GM23338 (cell line): ENCODE data around the gene OPTN. TPM values are rescaled to one million over a fixed set of nuclear protein-coding genes. Genes with fewer than 3 reads are reported as not detected.
A peak's percentile ranks its signal among the peaks of the same experiment; 100 is the strongest.

Experiments
- ATAC-seq: fragments of 200-7000 bp; cut with Tn5 transposase; 3 replicates; pipeline ENCODE4 v1.9.1; 2020
- DNase-seq: peaks from one replicate; pipeline ENCODE4 v3.0.0-alpha.2; 2015; ENCODE audit warnings: low spot score
- H2AFZ ChIP-seq: fragments of 200-600 bp; sonication (generic); 2 replicates; pipeline ENCODE4 v1.8.0; 2016; ENCODE audit warnings: antibody characterized with exemption, mild to moderate bottlenecking, moderate library complexity
- H3F3A ChIP-seq: fragments of 200-600 bp; sonication (generic); replicated peaks from 2 replicates; pipeline ENCODE4 v1.8.0; 2017; ENCODE audit warnings: antibody characterized with exemption, mixed run types, low read depth
- H3K27ac ChIP-seq: fragments of 200-600 bp; sonication (generic); 2 replicates; pipeline ENCODE4 v1.6.1; 2016; ENCODE audit warnings: low read depth
- H3K27me3 ChIP-seq: fragments of 200-600 bp; sonication (generic); 2 replicates; pipeline ENCODE4 v1.8.0; 2016; ENCODE audit warnings: mild to moderate bottlenecking, mixed run types, moderate library complexity; ENCODE audit not compliant: insufficient read depth
- H3K36me3 ChIP-seq: fragments of 200-600 bp; sonication (generic); 2 replicates; pipeline ENCODE4 v1.8.0; 2016; ENCODE audit warnings: mild to moderate bottlenecking; ENCODE audit not compliant: insufficient read depth
- H3K4me1 ChIP-seq: fragments of 200-600 bp; sonication (generic); 2 replicates; pipeline ENCODE4 v1.8.0; 2016; ENCODE audit warnings: mild to moderate bottlenecking, moderate library complexity; ENCODE audit not compliant: insufficient read depth
- H3K4me2 ChIP-seq: fragments of 200-600 bp; sonication (generic); 2 replicates; pipeline ENCODE4 v1.7.1; 2017; ENCODE audit warnings: mixed run types
- H3K4me3 ChIP-seq: fragments of 200-600 bp; sonication (generic); 2 replicates; pipeline ENCODE4 v1.6.1; 2016; ENCODE audit warnings: mixed run types
- H3K79me2 ChIP-seq: fragments of 200-600 bp; sonication (generic); replicated peaks from 2 replicates; pipeline ENCODE4 v1.8.0; 2017; ENCODE audit warnings: mild to moderate bottlenecking; ENCODE audit not compliant: insufficient read depth
- H3K9me2 ChIP-seq: fragments of 200-600 bp; sonication (generic); 2 replicates; pipeline ENCODE4 v1.8.0; 2017; ENCODE audit not compliant: insufficient read depth
- H4K20me1 ChIP-seq: fragments of 200-600 bp; sonication (generic); replicated peaks from 2 replicates; pipeline ENCODE4 v1.8.0; 2017; ENCODE audit warnings: mild to moderate bottlenecking; ENCODE audit not compliant: insufficient read depth
- H3K27ac Mint-ChIP-seq: 2 replicates; pipeline ENCODE4 v1.8.0; 2020; ENCODE audit warnings: inconsistent platforms, mild to moderate bottlenecking, moderate library complexity, mixed read lengths
- H3K27me3 Mint-ChIP-seq: 3 replicates; pipeline ENCODE4 v1.8.0; 2022; ENCODE audit warnings: low read depth, mild to moderate bottlenecking, moderate library complexity, mixed read lengths, inconsistent platforms; ENCODE audit not compliant: insufficient read depth, poor library complexity
- H3K36me3 Mint-ChIP-seq: 3 replicates; pipeline ENCODE4 v1.8.0; 2021; ENCODE audit warnings: low read depth, mild to moderate bottlenecking, inconsistent platforms, moderate library complexity, mixed read lengths
- H3K4me1 Mint-ChIP-seq: 3 replicates; pipeline ENCODE4 v1.8.0; 2020; ENCODE audit warnings: mild to moderate bottlenecking, inconsistent platforms, mixed read lengths
- H3K4me3 Mint-ChIP-seq: 3 replicates; pipeline ENCODE4 v1.8.0; 2021; ENCODE audit warnings: moderate library complexity, mild to moderate bottlenecking, inconsistent platforms, mixed read lengths
- H3K9me3 Mint-ChIP-seq: 3 replicates; pipeline ENCODE4 v1.8.0; 2020; ENCODE audit warnings: moderate library complexity, mild to moderate bottlenecking, inconsistent platforms, mixed read lengths
- CREB1 ChIP-seq: fragments of 250-450 bp; sonication (Bioruptor Pico); IDR thresholded peaks from 2 replicates; pipeline ENCODE4 v1.5.0; 2020; ENCODE audit warnings: low read depth, mild to moderate bottlenecking, moderate library complexity
- EZH2phosphoT487 ChIP-seq: fragments of 200-600 bp; sonication (generic); IDR thresholded peaks from one replicate; pipeline ENCODE4 v1.8.1; 2018; ENCODE audit warnings: antibody characterized with exemption; ENCODE audit not compliant: unreplicated experiment
- POLR2AphosphoS5 ChIP-seq: IDR thresholded peaks from 2 replicates; pipeline ENCODE4 v1.6.1; 2016; ENCODE audit warnings: antibody characterized with exemption, low read depth
- STAT1 ChIP-seq: IDR thresholded peaks from one replicate; pipeline ENCODE4 v1.6.1; 2016; ENCODE audit warnings: antibody characterized with exemption; ENCODE audit not compliant: unreplicated experiment
- polyA plus RNA-seq: library from polyadenylated mRNA; unstranded; fragments of >200 nt; fragmentation: Nextera tagmentation; extraction: Ambion mirVana; gene quantifications from 2 replicates; pipeline ENCODE4 v1.2.1, GENCODE V29; 2016
- total RNA-seq: library from RNA; depleted of rRNA; stranded (reverse); fragments of >200 nt; shearing (Covaris generic); gene quantifications from 2 replicates; pipeline ENCODE4 v1.2.3, GENCODE V29; 2014
- TF ChIP-seq, protein P1 (sequence below): IDR thresholded peaks from one replicate; pipeline ENCODE4 v1.6.1; 2018; ENCODE audit warnings: antibody characterized with exemption; ENCODE audit not compliant: unreplicated experiment
- TF ChIP-seq, protein P2 (sequence below), 2 experiments: fragments of 200-600 bp in 1 of 2; sonication (generic) in 1 of 2; conservative IDR thresholded peaks; 2 replicates each; pipeline versions ENCODE4 v1.5.1 to v1.6.1; 2016 to 2017; ENCODE audit warnings: antibody characterized with exemption in 2 of 2, low read depth in 2 of 2, mild to moderate bottlenecking in 2 of 2, moderate library complexity in 1 of 2

Gene OPTN
- total and polyA plus RNA-seq, 2 experiments from 2014 or later: 6.0 to 13.0 TPM

GRCh38 chr10:13072339-13072738, 27.6 kb upstream of the OPTN start (continued):
- TF ChIP-seq, protein P1, sequence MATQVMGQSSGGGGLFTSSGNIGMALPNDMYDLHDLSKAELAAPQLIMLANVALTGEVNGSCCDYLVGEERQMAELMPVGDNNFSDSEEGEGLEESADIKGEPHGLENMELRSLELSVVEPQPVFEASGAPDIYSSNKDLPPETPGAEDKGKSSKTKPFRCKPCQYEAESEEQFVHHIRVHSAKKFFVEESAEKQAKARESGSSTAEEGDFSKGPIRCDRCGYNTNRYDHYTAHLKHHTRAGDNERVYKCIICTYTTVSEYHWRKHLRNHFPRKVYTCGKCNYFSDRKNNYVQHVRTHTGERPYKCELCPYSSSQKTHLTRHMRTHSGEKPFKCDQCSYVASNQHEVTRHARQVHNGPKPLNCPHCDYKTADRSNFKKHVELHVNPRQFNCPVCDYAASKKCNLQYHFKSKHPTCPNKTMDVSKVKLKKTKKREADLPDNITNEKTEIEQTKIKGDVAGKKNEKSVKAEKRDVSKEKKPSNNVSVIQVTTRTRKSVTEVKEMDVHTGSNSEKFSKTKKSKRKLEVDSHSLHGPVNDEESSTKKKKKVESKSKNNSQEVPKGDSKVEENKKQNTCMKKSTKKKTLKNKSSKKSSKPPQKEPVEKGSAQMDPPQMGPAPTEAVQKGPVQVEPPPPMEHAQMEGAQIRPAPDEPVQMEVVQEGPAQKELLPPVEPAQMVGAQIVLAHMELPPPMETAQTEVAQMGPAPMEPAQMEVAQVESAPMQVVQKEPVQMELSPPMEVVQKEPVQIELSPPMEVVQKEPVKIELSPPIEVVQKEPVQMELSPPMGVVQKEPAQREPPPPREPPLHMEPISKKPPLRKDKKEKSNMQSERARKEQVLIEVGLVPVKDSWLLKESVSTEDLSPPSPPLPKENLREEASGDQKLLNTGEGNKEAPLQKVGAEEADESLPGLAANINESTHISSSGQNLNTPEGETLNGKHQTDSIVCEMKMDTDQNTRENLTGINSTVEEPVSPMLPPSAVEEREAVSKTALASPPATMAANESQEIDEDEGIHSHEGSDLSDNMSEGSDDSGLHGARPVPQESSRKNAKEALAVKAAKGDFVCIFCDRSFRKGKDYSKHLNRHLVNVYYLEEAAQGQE: no peak
- TF ChIP-seq POLR2AphosphoS5: no peak

- TF ChIP-seq STAT1 (no peak), EZH2phosphoT487 (no peak), CREB1 (no peak)
- TF ChIP-seq, protein P2, sequence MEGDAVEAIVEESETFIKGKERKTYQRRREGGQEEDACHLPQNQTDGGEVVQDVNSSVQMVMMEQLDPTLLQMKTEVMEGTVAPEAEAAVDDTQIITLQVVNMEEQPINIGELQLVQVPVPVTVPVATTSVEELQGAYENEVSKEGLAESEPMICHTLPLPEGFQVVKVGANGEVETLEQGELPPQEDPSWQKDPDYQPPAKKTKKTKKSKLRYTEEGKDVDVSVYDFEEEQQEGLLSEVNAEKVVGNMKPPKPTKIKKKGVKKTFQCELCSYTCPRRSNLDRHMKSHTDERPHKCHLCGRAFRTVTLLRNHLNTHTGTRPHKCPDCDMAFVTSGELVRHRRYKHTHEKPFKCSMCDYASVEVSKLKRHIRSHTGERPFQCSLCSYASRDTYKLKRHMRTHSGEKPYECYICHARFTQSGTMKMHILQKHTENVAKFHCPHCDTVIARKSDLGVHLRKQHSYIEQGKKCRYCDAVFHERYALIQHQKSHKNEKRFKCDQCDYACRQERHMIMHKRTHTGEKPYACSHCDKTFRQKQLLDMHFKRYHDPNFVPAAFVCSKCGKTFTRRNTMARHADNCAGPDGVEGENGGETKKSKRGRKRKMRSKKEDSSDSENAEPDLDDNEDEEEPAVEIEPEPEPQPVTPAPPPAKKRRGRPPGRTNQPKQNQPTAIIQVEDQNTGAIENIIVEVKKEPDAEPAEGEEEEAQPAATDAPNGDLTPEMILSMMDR (conservative IDR thresholded peaks at IDR 0.05; ENCODE audit: low read depth in 2 of 2): peak; percentile 96 to 97
- Mint-ChIP-seq H3K9me3 (peaks cover 51% of the 10 kb centered on the region), H3K27ac (no peak overlapping the region), H3K4me3 (no peak overlapping the region), H3K4me1 (no peaks in the 10 kb centered on the region), H3K36me3 (peaks cover 26% of the 10 kb centered on the region; the same call in 2 of the 3 replicates), H3K27me3 (no peaks in the 10 kb centered on the region)
- H3F3A ChIP-seq: no peaks in the 10 kb centered on the region
- no peaks in the 10 kb centered on the region for H3K79me2 ChIP-seq
- H3K4me2 ChIP-seq: no peak overlapping the region
- no peaks in the 10 kb centered on the region for H3K4me1 ChIP-seq
- H3K36me3 ChIP-seq: no peaks in the 10 kb centered on the region; the same call in 1 of the 2 replicates
- DNase-seq: peak; percentile 89
- no peak overlapping the region for H3K4me3 ChIP-seq
- no peaks in the 10 kb centered on the region for H4K20me1 ChIP-seq
- no peaks in the 10 kb centered on the region for H3K9me2 ChIP-seq
- H3K27ac ChIP-seq: no peak overlapping the region
- no peak overlapping the region for H2AFZ ChIP-seq
- no peaks in the 10 kb centered on the region for H3K27me3 ChIP-seq
- peak; percentile 100 for ATAC-seq
These were observed 25.2 kb upstream of the OPTN start for GRCh38 chr10:13074563-13075451.
